A549 (cell line): ENCODE data around the gene OR4M1. TPM values are rescaled to one million over a fixed set of nuclear protein-coding genes. Genes with fewer than 3 reads are reported as not detected.
"Not testable (repeated sequence)": the region's sequence is repeated elsewhere in the genome, so short reads cannot be mapped to it uniquely, and the experiment has no call there.

ENCODE experiments used
- ATAC-seq, 2 experiments: fragments of 200-7000 bp in 1 of 2; fragments of >200 bp in 1 of 2; cut with Nextera tagmentation in 1 of 2; cut with Tn5 transposase in 1 of 2; 3 replicates each; pipeline versions ENCODE4 v1.8.0 to v1.9.1; 2018 to 2020; ENCODE audit warnings: mild to moderate bottlenecking in 1 of 2, moderate library complexity in 1 of 2
- CTCF ChIA-PET: fragments of 300-600 bp; sonication (Branson Sonifier 250); formaldehyde crosslinking; extraction: SDS; loops from one replicate; lab custom pipeline; 2021; ENCODE audit warnings: antibody characterized with exemption, inconsistent platforms; lab: Yijun Ruan, JAX
- POLR2A ChIA-PET: fragments of 350-600 bp; formaldehyde crosslinking; extraction: SDS; loops from one replicate; lab custom pipeline; 2021; ENCODE audit warnings: antibody characterized with exemption, inconsistent platforms; lab: Yijun Ruan, JAX
- DNase-seq, 2 experiments: peaks; one replicate each; pipeline versions ENCODE4 v3.0.0 to v3.0.0-alpha.2; 2011 to 2016; ENCODE audit warnings: low read depth in 1 of 2, low spot score in 1 of 2
- FAIRE-seq: peaks from 2 replicates; lab custom pipeline; 2011; peaks lifted over from hg19 to GRCh38; lab: Jason Lieb, UNC
- H3K27ac ChIP-seq, 2 experiments: fragments of >200 bp; sonication (Bioruptor Twin); formaldehyde crosslinking; 3 replicates each; pipeline ENCODE4 v1.5.1; 2016 to 2017
- H3K4me1 ChIP-seq: fragments of >200 bp; sonication (Bioruptor Twin); formaldehyde crosslinking; 3 replicates; pipeline ENCODE4 v1.6.1; 2016
- H3K4me2 ChIP-seq: fragments of >200 bp; sonication (Bioruptor Twin); formaldehyde crosslinking; 3 replicates; pipeline ENCODE4 v1.6.1; 2016
- H3K4me3 ChIP-seq: fragments of >200 bp; sonication (Bioruptor Twin); formaldehyde crosslinking; 3 replicates; pipeline ENCODE4 v1.5.1; 2016
- H3K9me3 ChIP-seq: fragments of >200 bp; sonication (Bioruptor Twin); formaldehyde crosslinking; 3 replicates; pipeline ENCODE4 v1.6.1; 2016
- CBX2 ChIP-seq: fragments of 200-600 bp; sonication (generic); IDR thresholded peaks from 2 replicates; pipeline ENCODE4 v1.6.1; 2016; ENCODE audit warnings: low read depth, mild to moderate bottlenecking, borderline replicate concordance
- CEBPB ChIP-seq, 2 experiments: fragments of >200 bp in 1 of 2; sonication (Bioruptor Twin) in 1 of 2; formaldehyde crosslinking in 1 of 2; IDR thresholded peaks; 2 replicates each; pipeline ENCODE4 v1.6.1; 2012 to 2016
- CHD4 ChIP-seq: fragments of 200-600 bp; sonication (generic); IDR thresholded peaks from 2 replicates; pipeline ENCODE4 v1.6.1; 2016; ENCODE audit warnings: antibody characterized with exemption, mild to moderate bottlenecking, borderline replicate concordance
- E2F6 ChIP-seq: IDR thresholded peaks from 2 replicates; pipeline ENCODE4 v1.6.1; 2012; ENCODE audit warnings: low read depth, borderline replicate concordance
- ELK1 ChIP-seq: fragments of 150-350 bp; IDR thresholded peaks from 2 replicates; pipeline ENCODE4 v1.6.1; 2014; ENCODE audit warnings: low read depth, mild to moderate bottlenecking, low read length
- HEYL ChIP-seq: fragments of 250-450 bp; sonication (Bioruptor Pico); IDR thresholded peaks from 2 replicates; pipeline ENCODE4 v1.8.0; 2021; ENCODE audit warnings: mild to moderate bottlenecking, moderate library complexity
- HMGXB4 ChIP-seq: fragments of 250-450 bp; sonication (Bioruptor Pico); IDR thresholded peaks from 2 replicates; pipeline ENCODE4 v1.5.0; 2021; ENCODE audit warnings: mild to moderate bottlenecking, moderate library complexity, borderline replicate concordance
- HOXB13 ChIP-seq: fragments of 250-450 bp; sonication (Bioruptor Pico); IDR thresholded peaks from 2 replicates; pipeline ENCODE4 v1.5.0; 2020; ENCODE audit warnings: low read depth, mild to moderate bottlenecking, moderate library complexity
- KDM1A ChIP-seq: fragments of 200-600 bp; sonication (generic); IDR thresholded peaks from 2 replicates; pipeline ENCODE4 v1.6.1; 2016; ENCODE audit warnings: low read depth, mild to moderate bottlenecking
- MAFK ChIP-seq: fragments of 450-650 bp; IDR thresholded peaks from 2 replicates; pipeline ENCODE4 v1.6.1; 2014; ENCODE audit not compliant: partially characterized antibody
- MAZ ChIP-seq: fragments of 150-350 bp; IDR thresholded peaks from 2 replicates; pipeline ENCODE4 v1.6.1; 2014; ENCODE audit warnings: antibody characterized with exemption, low read depth, low read length, borderline replicate concordance
- MYC ChIP-seq: IDR thresholded peaks from 2 replicates; pipeline ENCODE4 v1.6.1; 2012; ENCODE audit warnings: mild to moderate bottlenecking, inconsistent platforms, low read length, improper control_type of control experiment, borderline replicate concordance
- NFE2L2 ChIP-seq: fragments of 150-350 bp; conservative IDR thresholded peaks from 2 replicates; pipeline ENCODE4 v1.6.1; 2014; ENCODE audit warnings: low read length
- NR3C1 ChIP-seq: fragments of >200 bp; sonication (Bioruptor Twin); formaldehyde crosslinking; IDR thresholded peaks from 3 replicates; pipeline ENCODE4 v1.6.1; 2017
- PHF8 ChIP-seq: fragments of 200-600 bp; sonication (generic); IDR thresholded peaks from 2 replicates; pipeline ENCODE4 v1.6.1; 2016; ENCODE audit warnings: low read depth, mild to moderate bottlenecking, antibody characterized with exemption, moderate library complexity, borderline replicate concordance
- RCOR1 ChIP-seq: fragments of 150-350 bp; IDR thresholded peaks from 2 replicates; pipeline ENCODE4 v1.6.1; 2014; ENCODE audit warnings: antibody characterized with exemption, low read length, low read depth
- RNF2 ChIP-seq: fragments of 200-600 bp; sonication (generic); IDR thresholded peaks from 2 replicates; pipeline ENCODE4 v1.6.1; 2016; ENCODE audit warnings: low read depth, mild to moderate bottlenecking, antibody characterized with exemption, moderate library complexity, borderline replicate concordance
- TFCP2L1 ChIP-seq: fragments of 250-450 bp; sonication (Bioruptor Pico); IDR thresholded peaks from 2 replicates; pipeline ENCODE4 v1.5.0; 2021; ENCODE audit warnings: mild to moderate bottlenecking
- ZFP36 ChIP-seq: fragments of 450-650 bp; IDR thresholded peaks from 2 replicates; pipeline ENCODE4 v1.6.1; 2014; ENCODE audit warnings: borderline replicate concordance; ENCODE audit not compliant: partially characterized antibody
- ZNF302 ChIP-seq: fragments of 250-450 bp; sonication (Bioruptor Pico); IDR thresholded peaks from 2 replicates; pipeline ENCODE4 v1.9.0; 2021; ENCODE audit warnings: inconsistent platforms, mild to moderate bottlenecking, moderate library complexity
- WGBS: methylation state at CpG from one replicate; pipeline ENCODE4 v1.1.6; 2017; ENCODE audit errors: missing lambda C conversion rate; 5-methylcytosine and 5-hydroxymethylcytosine counted together
- polyA plus RNA-seq, 4 experiments: library from polyadenylated mRNA; depleted of rRNA in 3 of 4; stranded (reverse); fragments of >200 nt; fragmentation: RNase III in 1 of 4; extraction: RNeasy Plus Mini Kit Qiagen cat#74134 plus additional on column Dnase treatment in 1 of 4; gene quantifications; 2 replicates in 3 of 4; 3 replicates in 1 of 4; pipeline ENCODE4 v1.2.3, GENCODE V29; 2011 to 2017

The OR4M1 gene
- polyA plus RNA-seq, 2 of the 4 experiments (the other 2 are of a cell fraction): not detected

GRCh38 chr14:19771895-19772430 lies 1.3 kb upstream of the OR4M1 start:
- Histone ChIP-seq H3K4me2 (no peak overlapping the region), H3K4me3 (no peak overlapping the region), H3K27ac (no peak overlapping the region), H3K9me3 (no peaks in the 10 kb centered on the region), H3K4me1 (no peaks in the 10 kb centered on the region)
- 42% methylated on average over 1 of the region's 1 CpG for WGBS
- TF ChIP-seq HEYL (CRISPR knock-in tag) (no peak), NFE2L2 (no peak), MAFK (no peak), CHD4 (no peak), TFCP2L1 (CRISPR knock-in tag) (no peak), CBX2 (no peak), HOXB13 (CRISPR knock-in tag) (no peak), MAZ (no peak), HMGXB4 (CRISPR knock-in tag) (no peak), E2F6 (no peak), RNF2 (no peak), RCOR1 (no peak)
- ATAC-seq: peak in 1 of 2 experiments; percentile 39; a peak in 2 of 6 replicates
- POLR2A ChIA-PET: no interaction called here
- FAIRE-seq: no peak
- DNase-seq: no peak
- CTCF ChIA-PET: interaction anchor here (0.7 to 1.5 kb wide), 2 partner anchors 15 to 18 kb away, joined by 3 to 7 read pairs; no protein-coding TSS in a partner anchor

GRCh38 chr14:19772454-19772853 lies 850 bp upstream of the OR4M1 start:
- H3K27ac ChIP-seq, H3K4me2 ChIP-seq, H3K4me3 ChIP-seq, POLR2A ChIA-PET, DNase-seq, H3K4me1 ChIP-seq, ATAC-seq, H3K9me3 ChIP-seq: not testable (repeated sequence)
- 24% methylated on average over 2 of the region's 2 CpGs for WGBS
- CTCF ChIA-PET: interaction anchor here (1.5 kb wide), 1 partner anchor 15 kb away, joined by 7 read pairs; no protein-coding TSS in a partner anchor
- peak; percentile 100 for FAIRE-seq

GRCh38 chr14:19775587-19775986 lies 2.3 kb downstream of the OR4M1 start:
- Histone ChIP-seq H3K4me3 (no peak overlapping the region), H3K9me3 (no peaks in the 10 kb centered on the region), H3K4me2 (no peak overlapping the region), H3K4me1 (no peaks in the 10 kb centered on the region), H3K27ac (no peak overlapping the region)
- DNase-seq: no peak
- ATAC-seq: no peak
- ChIA-PET CTCF (interaction anchor here (1.7 kb wide), 1 partner anchor 10 kb away, joined by 5 read pairs; no protein-coding TSS in a partner anchor), POLR2A (no interaction called here)
- TF ChIP-seq ZNF302: no peak
- no peak for TF ChIP-seq KDM1A
- TF ChIP-seq HEYL (CRISPR knock-in tag): no peak
- TF ChIP-seq PHF8: no peak
- TF ChIP-seq CEBPB (IDR thresholded peaks at IDR 0.05): no peak
- no peak for TF ChIP-seq MAFK
- TF ChIP-seq ELK1: no peak
- no peak for TF ChIP-seq MYC
- no peak for TF ChIP-seq NR3C1
- no peak for TF ChIP-seq RCOR1
- TF ChIP-seq ZFP36: no peak
- no peak for FAIRE-seq
- WGBS: under 1% methylated on average over 1 of the region's 1 CpG

GRCh38 chr14:19785848-19786247 lies 12.5 kb downstream of the OR4M1 start:
- 37% methylated on average over 16 of the region's 16 CpGs for WGBS
- H3K4me1 ChIP-seq, ATAC-seq, H3K27ac ChIP-seq, H3K9me3 ChIP-seq, H3K4me3 ChIP-seq, H3K4me2 ChIP-seq, POLR2A ChIA-PET, DNase-seq, FAIRE-seq: not testable (repeated sequence)
- CTCF ChIA-PET: interaction anchor here (0.6 to 1.7 kb wide), 2 partner anchors 10 to 133 kb away, joined by 3 to 5 read pairs; no protein-coding TSS in a partner anchor

GRCh38 chr14:19787318-19787717 lies 14.0 kb downstream of the OR4M1 start:
- H3K9me3 ChIP-seq: not testable (repeated sequence)
- WGBS: 33% methylated on average over 6 of the region's 6 CpGs

GRCh38 chr14:19788150-19788549 lies 14.8 kb downstream of the OR4M1 start:
- H3K27ac ChIP-seq, DNase-seq, H3K9me3 ChIP-seq, CTCF ChIA-PET, H3K4me3 ChIP-seq, ATAC-seq, POLR2A ChIA-PET, H3K4me1 ChIP-seq, H3K4me2 ChIP-seq, FAIRE-seq: not testable (repeated sequence)
- WGBS: 8% methylated on average over 7 of the region's 7 CpGs

More at GRCh38 chr14:19787318-19787717, 14.0 kb downstream of the OR4M1 start:
- DNase-seq, H3K4me3 ChIP-seq, H3K4me1 ChIP-seq, H3K4me2 ChIP-seq, CTCF ChIA-PET, ATAC-seq, FAIRE-seq, POLR2A ChIA-PET, H3K27ac ChIP-seq: not testable (repeated sequence)
